ENCODE results near the gene ACVR2A. TPM values are rescaled to one million over a fixed set of nuclear protein-coding genes. Genes with fewer than 3 reads are reported as not detected.

The ACVR2A gene
- polyA plus RNA-seq, 1 of the 3 experiments (the other 2 are of a cell fraction): 1.6 TPM

DNA sequence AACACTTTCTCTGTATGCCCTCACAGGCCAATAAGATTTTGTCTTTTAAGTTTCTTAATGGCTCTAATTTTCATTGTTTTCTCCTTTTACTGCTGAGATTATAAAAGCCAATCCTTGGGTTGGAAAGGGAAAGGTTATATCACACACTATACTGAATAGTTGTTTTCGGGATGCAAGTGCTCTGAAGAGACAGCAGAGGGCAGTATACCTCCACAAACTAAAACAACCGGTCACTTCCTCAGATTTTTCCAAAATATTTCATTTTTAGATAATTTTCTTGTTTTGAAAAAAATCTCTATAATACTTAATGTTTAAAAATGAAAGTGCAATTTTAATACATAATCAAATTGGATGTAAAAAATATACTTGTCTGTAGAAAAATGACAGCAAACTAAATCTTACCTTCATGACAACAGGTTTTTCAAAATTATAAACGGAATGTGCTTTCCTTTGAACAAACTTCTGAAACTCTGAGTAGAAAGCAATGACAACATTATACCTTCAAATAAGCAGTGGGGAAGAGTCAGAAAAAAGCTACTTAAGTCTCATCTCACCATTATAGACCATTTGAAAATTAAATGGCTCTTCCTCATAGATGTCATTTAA, 93.0 kb downstream of the ACVR2A start:
- CTCF ChIA-PET: interaction anchor here (0.5 to 1.5 kb wide), 10 partner anchors 10 to 1052 kb away, joined by 3 to 10 read pairs (median 4); no protein-coding TSS in a partner anchor
- Histone ChIP-seq H2AFZ (ENCODE audit: low read depth) (no peak overlapping the region), H3K27me3 (ENCODE audit: insufficient read depth) (no peaks in the 10 kb centered on the region), H4K20me1 (ENCODE audit: insufficient read depth) (no peaks in the 10 kb centered on the region), H3K9me3 (no peaks in the 10 kb centered on the region), H3K9ac (no peak overlapping the region), H3K79me2 (ENCODE audit: insufficient read depth) (no peaks in the 10 kb centered on the region), H3F3A (replicated peaks; ENCODE audit: insufficient read depth) (peaks cover 23% of the 10 kb centered on the region), H3K27ac (ENCODE audit: low read depth in 2 of 2, low read length in 1 of 2) (no peak overlapping the region), H3K4me2 (no peak overlapping the region), H3K36me3 (replicated peaks in 1 of 2; ENCODE audit: control insufficient read depth in 1 of 2, insufficient read depth in 2 of 2, low read length in 1 of 2) (peaks cover 43 to 77% of the 10 kb centered on the region in 2 experiments), H3K9me2 (no peaks in the 10 kb centered on the region), H3K4me1 (ENCODE audit: control insufficient read depth in 1 of 2, insufficient read depth in 2 of 2, low read depth in 1 of 2, low read length in 1 of 2) (no peaks in the 10 kb centered on the region), H3K4me3 (ENCODE audit: low read depth in 2 of 2, low read length in 1 of 2) (no peak overlapping the region; a peak in 1 of 4 replicates)
- peak; percentile 60 for TF ChIP-seq SMC3 (IDR thresholded peaks at IDR 0.05; ENCODE audit: low read depth, low read length)
- TF ChIP-seq, protein P1, sequence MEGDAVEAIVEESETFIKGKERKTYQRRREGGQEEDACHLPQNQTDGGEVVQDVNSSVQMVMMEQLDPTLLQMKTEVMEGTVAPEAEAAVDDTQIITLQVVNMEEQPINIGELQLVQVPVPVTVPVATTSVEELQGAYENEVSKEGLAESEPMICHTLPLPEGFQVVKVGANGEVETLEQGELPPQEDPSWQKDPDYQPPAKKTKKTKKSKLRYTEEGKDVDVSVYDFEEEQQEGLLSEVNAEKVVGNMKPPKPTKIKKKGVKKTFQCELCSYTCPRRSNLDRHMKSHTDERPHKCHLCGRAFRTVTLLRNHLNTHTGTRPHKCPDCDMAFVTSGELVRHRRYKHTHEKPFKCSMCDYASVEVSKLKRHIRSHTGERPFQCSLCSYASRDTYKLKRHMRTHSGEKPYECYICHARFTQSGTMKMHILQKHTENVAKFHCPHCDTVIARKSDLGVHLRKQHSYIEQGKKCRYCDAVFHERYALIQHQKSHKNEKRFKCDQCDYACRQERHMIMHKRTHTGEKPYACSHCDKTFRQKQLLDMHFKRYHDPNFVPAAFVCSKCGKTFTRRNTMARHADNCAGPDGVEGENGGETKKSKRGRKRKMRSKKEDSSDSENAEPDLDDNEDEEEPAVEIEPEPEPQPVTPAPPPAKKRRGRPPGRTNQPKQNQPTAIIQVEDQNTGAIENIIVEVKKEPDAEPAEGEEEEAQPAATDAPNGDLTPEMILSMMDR (IDR thresholded peaks at IDR 0.05): peak; percentile 93
- no peak for TF ChIP-seq EP300 (IDR thresholded peaks at IDR 0.05; ENCODE audit: borderline replicate concordance in 1 of 2, low read depth in 1 of 2, low read length in 1 of 2)
- TF ChIP-seq MXI1 (IDR thresholded peaks at IDR 0.05; ENCODE audit: low read depth, low read length): no peak
- TF ChIP-seq RAD21 (IDR thresholded peaks at IDR 0.05; ENCODE audit: low read length): peak; percentile 84
- POLR2A ChIA-PET: no interaction called here
- WGBS (ENCODE audit: low lambda C conversion rate): 36% methylated on average over 3 of the region's 3 CpGs
- DNase-seq: peak; percentile 16

DNA sequence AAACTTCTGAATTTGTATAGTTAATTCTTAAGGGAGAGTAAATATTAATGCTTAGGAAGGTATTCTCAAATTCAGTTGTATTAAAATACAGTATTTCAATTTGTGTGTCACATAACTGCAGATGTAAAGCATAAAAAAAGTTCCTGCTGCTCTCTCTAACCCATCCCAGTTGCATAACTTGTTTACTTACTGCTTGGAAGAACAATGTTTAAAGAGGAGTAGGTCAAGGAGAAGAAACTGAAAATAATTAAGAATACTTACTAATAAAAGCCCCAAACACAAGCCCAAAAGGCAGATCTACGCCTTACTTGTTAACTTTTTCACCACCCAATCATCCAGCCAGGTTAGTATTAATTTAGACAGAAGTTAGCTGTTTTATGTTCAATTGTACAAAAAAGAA, 94.5 kb downstream of the ACVR2A start:
- TF ChIP-seq TAF1 (IDR thresholded peaks at IDR 0.05; ENCODE audit: borderline replicate concordance, low read depth, low read length): no peak
- no peak for TF ChIP-seq ELF1 (IDR thresholded peaks at IDR 0.05)
- TF ChIP-seq MEF2A (IDR thresholded peaks at IDR 0.05; ENCODE audit: borderline replicate concordance, low read depth): no peak
- no peak for TF ChIP-seq GATA2 (CRISPR knock-in tag; IDR thresholded peaks at IDR 0.05)
- no peak for TF ChIP-seq NRF1 (IDR thresholded peaks at IDR 0.05; ENCODE audit: low read depth, low read length)
- TF ChIP-seq, protein P1 (IDR thresholded peaks at IDR 0.05): no peak
- TF ChIP-seq, protein P2, sequence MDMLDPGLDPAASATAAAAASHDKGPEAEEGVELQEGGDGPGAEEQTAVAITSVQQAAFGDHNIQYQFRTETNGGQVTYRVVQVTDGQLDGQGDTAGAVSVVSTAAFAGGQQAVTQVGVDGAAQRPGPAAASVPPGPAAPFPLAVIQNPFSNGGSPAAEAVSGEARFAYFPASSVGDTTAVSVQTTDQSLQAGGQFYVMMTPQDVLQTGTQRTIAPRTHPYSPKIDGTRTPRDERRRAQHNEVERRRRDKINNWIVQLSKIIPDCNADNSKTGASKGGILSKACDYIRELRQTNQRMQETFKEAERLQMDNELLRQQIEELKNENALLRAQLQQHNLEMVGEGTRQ (IDR thresholded peaks at IDR 0.05; ENCODE audit: borderline replicate concordance, low read depth, low read length): no peak
- no peak for TF ChIP-seq RCOR1 (IDR thresholded peaks at IDR 0.05; ENCODE audit: low read length)
- no peak for TF ChIP-seq SIN3A (IDR thresholded peaks at IDR 0.05; ENCODE audit: borderline replicate concordance, low read depth, low read length)
- TF ChIP-seq, protein P3, sequence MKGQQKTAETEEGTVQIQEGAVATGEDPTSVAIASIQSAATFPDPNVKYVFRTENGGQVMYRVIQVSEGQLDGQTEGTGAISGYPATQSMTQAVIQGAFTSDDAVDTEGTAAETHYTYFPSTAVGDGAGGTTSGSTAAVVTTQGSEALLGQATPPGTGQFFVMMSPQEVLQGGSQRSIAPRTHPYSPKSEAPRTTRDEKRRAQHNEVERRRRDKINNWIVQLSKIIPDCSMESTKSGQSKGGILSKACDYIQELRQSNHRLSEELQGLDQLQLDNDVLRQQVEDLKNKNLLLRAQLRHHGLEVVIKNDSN (IDR thresholded peaks at IDR 0.05; ENCODE audit: borderline replicate concordance, low read depth): no peak
- TF ChIP-seq, protein P4, sequence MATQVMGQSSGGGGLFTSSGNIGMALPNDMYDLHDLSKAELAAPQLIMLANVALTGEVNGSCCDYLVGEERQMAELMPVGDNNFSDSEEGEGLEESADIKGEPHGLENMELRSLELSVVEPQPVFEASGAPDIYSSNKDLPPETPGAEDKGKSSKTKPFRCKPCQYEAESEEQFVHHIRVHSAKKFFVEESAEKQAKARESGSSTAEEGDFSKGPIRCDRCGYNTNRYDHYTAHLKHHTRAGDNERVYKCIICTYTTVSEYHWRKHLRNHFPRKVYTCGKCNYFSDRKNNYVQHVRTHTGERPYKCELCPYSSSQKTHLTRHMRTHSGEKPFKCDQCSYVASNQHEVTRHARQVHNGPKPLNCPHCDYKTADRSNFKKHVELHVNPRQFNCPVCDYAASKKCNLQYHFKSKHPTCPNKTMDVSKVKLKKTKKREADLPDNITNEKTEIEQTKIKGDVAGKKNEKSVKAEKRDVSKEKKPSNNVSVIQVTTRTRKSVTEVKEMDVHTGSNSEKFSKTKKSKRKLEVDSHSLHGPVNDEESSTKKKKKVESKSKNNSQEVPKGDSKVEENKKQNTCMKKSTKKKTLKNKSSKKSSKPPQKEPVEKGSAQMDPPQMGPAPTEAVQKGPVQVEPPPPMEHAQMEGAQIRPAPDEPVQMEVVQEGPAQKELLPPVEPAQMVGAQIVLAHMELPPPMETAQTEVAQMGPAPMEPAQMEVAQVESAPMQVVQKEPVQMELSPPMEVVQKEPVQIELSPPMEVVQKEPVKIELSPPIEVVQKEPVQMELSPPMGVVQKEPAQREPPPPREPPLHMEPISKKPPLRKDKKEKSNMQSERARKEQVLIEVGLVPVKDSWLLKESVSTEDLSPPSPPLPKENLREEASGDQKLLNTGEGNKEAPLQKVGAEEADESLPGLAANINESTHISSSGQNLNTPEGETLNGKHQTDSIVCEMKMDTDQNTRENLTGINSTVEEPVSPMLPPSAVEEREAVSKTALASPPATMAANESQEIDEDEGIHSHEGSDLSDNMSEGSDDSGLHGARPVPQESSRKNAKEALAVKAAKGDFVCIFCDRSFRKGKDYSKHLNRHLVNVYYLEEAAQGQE (IDR thresholded peaks at IDR 0.05; ENCODE audit: low read depth, low read length): no peak
- TF ChIP-seq RAD21 (IDR thresholded peaks at IDR 0.05; ENCODE audit: low read length): no peak
- no peak for TF ChIP-seq EP300 (IDR thresholded peaks at IDR 0.05; ENCODE audit: borderline replicate concordance in 1 of 2, low read depth in 1 of 2, low read length in 1 of 2)
- TF ChIP-seq, protein P5, sequence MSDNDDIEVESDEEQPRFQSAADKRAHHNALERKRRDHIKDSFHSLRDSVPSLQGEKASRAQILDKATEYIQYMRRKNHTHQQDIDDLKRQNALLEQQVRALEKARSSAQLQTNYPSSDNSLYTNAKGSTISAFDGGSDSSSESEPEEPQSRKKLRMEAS (IDR thresholded peaks at IDR 0.05; ENCODE audit: low read depth): no peak

More for the DNA sequence above, 94.5 kb downstream of the ACVR2A start:
- H3K9me3 ChIP-seq: no peaks in the 10 kb centered on the region
- H4K20me1 ChIP-seq (ENCODE audit: insufficient read depth): no peaks in the 10 kb centered on the region
- peaks cover 23% of the 10 kb centered on the region for H3F3A ChIP-seq (replicated peaks; ENCODE audit: insufficient read depth)
- no peaks in the 10 kb centered on the region for H3K27me3 ChIP-seq (ENCODE audit: insufficient read depth)
- H3K9ac ChIP-seq: no peak overlapping the region
- POLR2A ChIA-PET: no interaction called here
- no peak for DNase-seq
- H3K4me3 ChIP-seq (ENCODE audit: low read depth in 2 of 2, low read length in 1 of 2): no peak overlapping the region
- no peak overlapping the region for H3K4me2 ChIP-seq
- no peaks in the 10 kb centered on the region for H3K79me2 ChIP-seq (ENCODE audit: insufficient read depth)
- no peak overlapping the region for H3K27ac ChIP-seq (ENCODE audit: low read depth in 2 of 2, low read length in 1 of 2)
- CTCF ChIA-PET: interaction anchor here (0.8 kb wide), 1 partner anchor 570 kb away, joined by 4 read pairs; no protein-coding TSS in a partner anchor
- 97% methylated on average over 1 of the region's 1 CpG for WGBS (ENCODE audit: low lambda C conversion rate)
- no peak overlapping the region for H2AFZ ChIP-seq (ENCODE audit: low read depth)
- H3K4me1 ChIP-seq (ENCODE audit: control insufficient read depth in 1 of 2, insufficient read depth in 2 of 2, low read depth in 1 of 2, low read length in 1 of 2): no peaks in the 10 kb centered on the region
- no peaks in the 10 kb centered on the region for H3K9me2 ChIP-seq
- H3K36me3 ChIP-seq (replicated peaks in 1 of 2; ENCODE audit: control insufficient read depth in 1 of 2, insufficient read depth in 2 of 2, low read length in 1 of 2): peaks cover 48 to 73% of the 10 kb centered on the region in 2 experiments

Data from SK-N-SH (cell line).